Chondrocyte (in vitro differentiated cells): ENCODE measurements around the gene MALRD1. TPM values are rescaled to one million over a fixed set of nuclear protein-coding genes. Genes with fewer than 3 reads are reported as not detected.
"Not testable (repeated sequence)": the region's sequence is repeated elsewhere in the genome, so short reads cannot be mapped to it uniquely, and the experiment has no call there.

Experiments
- DNase-seq: peaks from one replicate; pipeline ENCODE4 v3.0.0; 2021; ENCODE audit warnings: mixed read lengths, low spot score
- H3K27ac Mint-ChIP-seq: one replicate; pipeline ENCODE4 v1.8.0; 2021; ENCODE audit warnings: mild to moderate bottlenecking, moderate library complexity, mixed read lengths; ENCODE audit not compliant: unreplicated experiment
- H3K27me3 Mint-ChIP-seq: 2 replicates; pipeline ENCODE4 v1.8.0; 2021; ENCODE audit warnings: low read depth, mixed read lengths
- H3K36me3 Mint-ChIP-seq: 2 replicates; pipeline ENCODE4 v1.8.0; 2021; ENCODE audit warnings: low read depth, mixed read lengths
- H3K4me1 Mint-ChIP-seq: 2 replicates; pipeline ENCODE4 v1.8.0; 2021; ENCODE audit warnings: low read depth, mild to moderate bottlenecking, mixed read lengths
- H3K4me3 Mint-ChIP-seq: one replicate; pipeline ENCODE4 v1.8.0; 2021; ENCODE audit warnings: mild to moderate bottlenecking, moderate library complexity, mixed read lengths; ENCODE audit not compliant: unreplicated experiment
- H3K9me3 Mint-ChIP-seq: 2 replicates; pipeline ENCODE4 v1.8.0; 2021; ENCODE audit warnings: low read depth, mixed read lengths
- total RNA-seq: library from RNA; stranded (reverse); gene quantifications from 3 replicates; pipeline ENCODE4 v1.2.1, GENCODE V29; 2021
- TF ChIP-seq, protein P1 (sequence below): fragments of 200-600 bp; sonication (generic); IDR thresholded peaks from 2 replicates; pipeline ENCODE4 v1.5.0; 2021; ENCODE audit warnings: antibody characterized with exemption, mild to moderate bottlenecking, moderate library complexity

The MALRD1 gene
- total RNA-seq, 1 donor from 2014 or later, result 0.27 TPM

DNA sequence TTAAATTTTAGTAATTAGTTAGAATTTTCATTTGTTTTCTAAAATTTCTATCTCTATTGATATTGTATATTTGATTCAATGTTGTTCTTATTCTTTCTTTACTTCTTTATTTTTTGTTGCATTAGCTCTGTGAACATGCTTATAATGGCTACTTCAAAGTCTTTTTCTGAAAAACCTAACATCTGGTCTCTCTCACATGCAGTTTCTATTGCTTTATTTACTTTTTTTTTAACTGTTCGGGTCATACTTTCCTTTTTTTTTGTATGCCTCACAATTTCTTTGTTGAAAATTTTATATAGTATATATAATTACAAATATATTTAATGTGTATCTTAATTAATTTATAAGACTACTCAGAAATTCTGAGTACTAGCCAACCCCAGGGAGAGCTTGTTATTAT, 715.5 kb downstream of the MALRD1 start:
- DNase-seq, result no peak
- no peaks in the 10 kb centered on the region for H3K9me3 Mint-ChIP-seq

DNA sequence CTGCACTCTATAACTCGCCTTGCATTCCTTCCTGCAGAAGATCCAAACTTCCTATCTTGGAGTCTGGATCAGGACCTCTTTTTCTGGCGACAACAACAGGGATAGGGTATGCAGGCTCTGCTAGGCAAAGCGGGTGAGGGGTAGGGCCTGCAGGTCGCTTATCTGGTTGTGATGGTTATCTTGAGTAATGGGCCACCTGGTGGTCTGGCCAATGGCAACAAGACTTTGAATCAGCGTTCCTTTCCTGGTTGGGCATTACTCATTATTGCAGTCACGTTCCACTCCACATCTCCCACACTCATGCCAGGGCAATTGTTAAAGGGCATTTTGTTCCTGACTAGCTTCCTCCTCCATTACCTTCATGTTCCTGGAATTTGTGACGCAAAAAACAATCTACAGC, 719.3 kb downstream of the MALRD1 start:
- TF ChIP-seq, protein P1, sequence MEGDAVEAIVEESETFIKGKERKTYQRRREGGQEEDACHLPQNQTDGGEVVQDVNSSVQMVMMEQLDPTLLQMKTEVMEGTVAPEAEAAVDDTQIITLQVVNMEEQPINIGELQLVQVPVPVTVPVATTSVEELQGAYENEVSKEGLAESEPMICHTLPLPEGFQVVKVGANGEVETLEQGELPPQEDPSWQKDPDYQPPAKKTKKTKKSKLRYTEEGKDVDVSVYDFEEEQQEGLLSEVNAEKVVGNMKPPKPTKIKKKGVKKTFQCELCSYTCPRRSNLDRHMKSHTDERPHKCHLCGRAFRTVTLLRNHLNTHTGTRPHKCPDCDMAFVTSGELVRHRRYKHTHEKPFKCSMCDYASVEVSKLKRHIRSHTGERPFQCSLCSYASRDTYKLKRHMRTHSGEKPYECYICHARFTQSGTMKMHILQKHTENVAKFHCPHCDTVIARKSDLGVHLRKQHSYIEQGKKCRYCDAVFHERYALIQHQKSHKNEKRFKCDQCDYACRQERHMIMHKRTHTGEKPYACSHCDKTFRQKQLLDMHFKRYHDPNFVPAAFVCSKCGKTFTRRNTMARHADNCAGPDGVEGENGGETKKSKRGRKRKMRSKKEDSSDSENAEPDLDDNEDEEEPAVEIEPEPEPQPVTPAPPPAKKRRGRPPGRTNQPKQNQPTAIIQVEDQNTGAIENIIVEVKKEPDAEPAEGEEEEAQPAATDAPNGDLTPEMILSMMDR, result no peak
- Mint-ChIP-seq H3K27ac (no peak overlapping the region), H3K4me1 (peaks cover 8% of the 10 kb centered on the region), H3K9me3 (no peaks in the 10 kb centered on the region), H3K27me3 (no peaks in the 10 kb centered on the region), H3K36me3 (no peaks in the 10 kb centered on the region), H3K4me3 (no peak overlapping the region)
- no peak for DNase-seq

More for the DNA sequence above, 715.5 kb downstream of the MALRD1 start:
- TF ChIP-seq, protein P1, result no peak
- Mint-ChIP-seq H3K4me1 (no peaks in the 10 kb centered on the region), H3K4me3 (no peak overlapping the region), H3K27me3 (no peaks in the 10 kb centered on the region), H3K27ac (no peak overlapping the region), H3K36me3 (no peaks in the 10 kb centered on the region)

DNA sequence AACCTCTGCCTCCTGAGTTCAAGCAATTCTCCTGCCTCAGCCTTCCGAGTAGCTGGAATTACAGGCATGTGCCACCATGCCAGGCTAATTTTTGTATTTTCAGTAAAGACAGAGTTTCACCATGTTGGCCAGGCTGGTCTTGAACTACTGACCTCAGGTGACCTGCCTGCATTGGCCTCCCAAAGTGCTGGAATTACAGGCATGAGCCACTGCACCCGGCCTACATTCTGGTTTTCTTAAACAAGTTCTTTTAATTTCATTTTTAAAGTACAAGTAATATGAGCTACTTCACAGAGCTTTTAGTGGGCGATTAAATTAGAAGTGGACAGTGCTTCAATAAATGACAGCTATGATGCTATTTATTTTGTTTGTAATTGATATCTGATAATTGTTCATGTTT, 721.2 kb downstream of the MALRD1 start:
- not testable (repeated sequence) for H3K4me1 Mint-ChIP-seq, H3K36me3 Mint-ChIP-seq, DNase-seq, H3K27me3 Mint-ChIP-seq, H3K27ac Mint-ChIP-seq, H3K4me3 Mint-ChIP-seq, H3K9me3 Mint-ChIP-seq

GRCh38 chr10:19772972-19773371, 724.4 kb downstream of the MALRD1 start:
- DNase-seq, result no peak
- no peaks in the 10 kb centered on the region for H3K27me3 Mint-ChIP-seq
- TF ChIP-seq, protein P1, result no peak
- no peaks in the 10 kb centered on the region for H3K9me3 Mint-ChIP-seq
- H3K36me3 Mint-ChIP-seq, result no peaks in the 10 kb centered on the region
- H3K4me3 Mint-ChIP-seq, result no peak overlapping the region
- no peak overlapping the region for H3K27ac Mint-ChIP-seq
- H3K4me1 Mint-ChIP-seq, result peaks cover 8% of the 10 kb centered on the region

DNA sequence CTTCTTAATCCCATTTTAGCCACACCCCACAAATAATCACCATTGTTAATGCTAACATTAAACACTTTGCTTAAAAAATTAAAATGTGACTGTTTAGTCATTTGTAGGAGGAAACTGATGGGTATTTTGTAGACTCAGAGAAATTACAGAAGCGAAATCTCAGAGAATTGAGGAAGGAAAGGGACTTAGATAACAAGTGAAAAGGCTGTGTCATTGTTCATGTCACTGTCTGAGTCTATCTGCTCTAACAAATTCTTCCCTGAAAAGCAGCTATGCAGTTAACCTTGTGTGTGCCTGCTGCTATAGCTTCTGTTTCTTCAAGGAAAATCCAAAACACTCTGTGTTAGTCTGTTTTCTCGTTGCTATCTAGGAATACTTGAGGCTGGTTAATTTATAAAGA, 726.7 kb downstream of the MALRD1 start:
- TF ChIP-seq, protein P1, result no peak
- Mint-ChIP-seq H3K27ac (no peak overlapping the region), H3K9me3 (no peaks in the 10 kb centered on the region), H3K4me1 (no peaks in the 10 kb centered on the region), H3K27me3 (no peaks in the 10 kb centered on the region), H3K36me3 (no peaks in the 10 kb centered on the region), H3K4me3 (no peak overlapping the region)
- DNase-seq, result no peak

GRCh38 chr10:19777806-19778205, 729.2 kb downstream of the MALRD1 start:
- H3K9me3 Mint-ChIP-seq, result peaks cover 3% of the 10 kb centered on the region
- TF ChIP-seq, protein P1, result no peak
- H3K4me1 Mint-ChIP-seq, result peaks cover 5% of the 10 kb centered on the region
- DNase-seq, result no peak
- H3K27me3 Mint-ChIP-seq, result no peaks in the 10 kb centered on the region
- no peak overlapping the region for H3K27ac Mint-ChIP-seq
- H3K36me3 Mint-ChIP-seq, result no peaks in the 10 kb centered on the region
- no peak overlapping the region for H3K4me3 Mint-ChIP-seq
